Effector memory CD4-positive, alpha-beta T cell (primary cell): ENCODE data around the gene TNFSF15.

Experiments used
- DNase-seq, 3 donors: peaks; one replicate each; pipeline ENCODE4 v3.0.0-alpha.2; 2020
- H3K27ac ChIP-seq: 2 replicates; pipeline ENCODE4 v1.7.0; 2013; ENCODE audit warnings: mild to moderate bottlenecking, low read length, moderate library complexity; ENCODE audit not compliant: insufficient read depth, poor library complexity, severe bottlenecking
- H3K27me3 ChIP-seq: replicated peaks from 2 replicates; pipeline ENCODE4 v1.7.0; 2013; ENCODE audit warnings: mild to moderate bottlenecking, low read length; ENCODE audit not compliant: insufficient read depth, control insufficient read depth, poor library complexity, severe bottlenecking
- H3K36me3 ChIP-seq: 2 replicates; pipeline ENCODE4 v1.7.0; 2013; ENCODE audit warnings: mild to moderate bottlenecking, low read length, moderate library complexity; ENCODE audit not compliant: control insufficient read depth, insufficient read depth
- H3K4me1 ChIP-seq: 2 replicates; pipeline ENCODE4 v1.7.0; 2013; ENCODE audit warnings: low read length, mild to moderate bottlenecking; ENCODE audit not compliant: control insufficient read depth, insufficient read depth, poor library complexity, severe bottlenecking
- H3K4me3 ChIP-seq: 2 replicates; pipeline ENCODE4 v1.7.0; 2013; ENCODE audit warnings: low read length, low read depth, mild to moderate bottlenecking; ENCODE audit not compliant: insufficient read depth, poor library complexity, severe bottlenecking
- H3K9me3 ChIP-seq: 2 replicates; pipeline ENCODE4 v1.7.0; 2013; ENCODE audit warnings: mild to moderate bottlenecking, low read length, moderate library complexity; ENCODE audit not compliant: control insufficient read depth

Gene TNFSF15

DNA sequence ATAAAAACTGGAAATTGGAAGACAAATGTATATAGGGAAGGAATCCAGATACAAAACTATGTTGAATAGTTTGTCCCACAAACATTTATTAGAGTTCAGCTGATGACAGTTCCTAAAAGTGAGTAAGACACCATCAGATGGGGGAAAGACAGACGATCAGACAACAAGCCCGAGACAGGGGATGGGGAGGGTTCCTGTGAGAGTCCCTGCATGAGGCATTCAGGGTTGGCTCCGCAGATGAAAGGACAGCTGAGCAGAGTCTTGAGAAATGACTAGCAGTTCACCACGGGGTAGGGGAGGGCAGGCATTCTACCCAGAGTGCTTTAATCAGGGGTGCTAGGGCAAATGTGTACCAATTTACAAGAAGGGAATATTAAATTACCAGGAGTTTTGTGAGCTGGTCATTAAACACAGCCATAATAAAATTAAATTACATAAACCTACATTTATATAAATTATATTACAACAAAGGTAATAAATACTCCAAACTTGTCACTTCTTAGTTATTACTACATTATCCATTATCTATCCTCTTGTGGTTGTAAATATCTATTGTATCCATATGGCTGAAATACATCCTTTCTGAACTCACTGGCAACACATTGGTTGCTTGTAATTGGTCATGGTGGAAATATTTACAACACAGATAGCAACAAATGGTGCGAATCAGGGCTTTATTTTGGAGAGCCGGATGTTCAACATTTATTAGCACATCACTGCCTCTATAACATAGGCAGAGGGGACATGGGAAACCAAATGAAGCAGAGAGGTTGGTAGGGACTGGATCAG, 27.8 kb downstream of the TNFSF15 start:
- H3K9me3 ChIP-seq = no peaks in the 10 kb centered on the region
- H3K4me1 ChIP-seq = no peaks in the 10 kb centered on the region
- H3K27ac ChIP-seq = no peak overlapping the region
- no peaks in the 10 kb centered on the region for H3K27me3 ChIP-seq
- no peaks in the 10 kb centered on the region for H3K36me3 ChIP-seq
- H3K4me3 ChIP-seq = no peak overlapping the region
- DNase-seq = peak in 1 of 3 donors; percentile 4

DNA sequence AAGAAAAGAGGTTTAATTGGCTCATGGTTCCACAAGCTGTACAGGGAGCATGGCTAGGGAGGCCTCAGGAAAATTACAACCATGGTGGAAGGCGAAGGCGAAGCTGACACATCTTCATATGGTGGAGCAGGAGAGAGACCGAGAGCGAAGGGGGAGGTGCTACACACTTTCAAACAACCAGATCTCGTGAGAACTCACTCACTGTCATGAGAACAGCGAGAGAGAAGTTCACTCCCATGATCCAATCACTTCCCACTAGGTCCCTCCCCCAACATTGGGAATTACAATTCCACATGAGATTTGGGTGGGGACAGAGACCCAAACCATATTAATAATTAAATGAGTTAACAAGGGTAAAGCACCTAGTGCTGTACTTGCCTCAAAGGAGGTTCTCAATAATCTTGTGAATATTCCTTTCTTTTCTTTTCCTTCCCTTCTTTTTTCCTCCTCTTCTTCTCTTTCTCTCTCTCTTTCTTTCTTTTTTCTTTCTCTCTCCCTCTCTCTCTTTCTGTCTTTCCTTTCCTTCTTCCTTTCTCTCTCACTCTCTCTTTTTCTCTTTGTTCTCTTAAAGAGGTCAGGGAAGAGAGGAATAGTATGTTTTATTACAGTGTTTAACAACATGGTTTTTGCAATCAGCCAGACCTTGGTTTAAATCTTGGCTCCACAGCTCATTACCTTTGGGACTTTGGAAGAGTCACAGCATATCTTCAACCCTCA, 29.0 kb downstream of the TNFSF15 start:
- Histone ChIP-seq H3K27ac (no peak overlapping the region), H3K4me1 (no peaks in the 10 kb centered on the region), H3K4me3 (no peak overlapping the region), H3K36me3 (no peaks in the 10 kb centered on the region), H3K9me3 (no peaks in the 10 kb centered on the region), H3K27me3 (no peaks in the 10 kb centered on the region)
- no peak for DNase-seq

DNA sequence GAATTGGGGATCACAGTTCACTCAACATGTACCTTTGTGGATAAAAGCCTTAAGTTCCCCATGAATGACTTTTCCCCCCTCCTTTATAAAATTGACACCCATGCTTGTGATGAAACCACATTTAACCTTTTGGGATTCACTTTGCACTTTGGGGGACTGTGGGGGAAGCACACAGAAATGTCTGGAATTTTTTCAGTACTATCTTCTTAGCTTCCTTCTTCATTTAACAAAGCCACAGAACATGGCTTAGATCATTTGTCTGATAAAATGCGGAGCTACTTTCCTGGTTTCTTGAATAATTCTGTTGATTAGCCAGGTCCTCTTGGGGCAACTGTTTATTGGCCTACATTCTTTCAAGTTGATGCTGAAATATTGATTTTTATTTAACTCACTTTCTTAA, 29.9 kb downstream of the TNFSF15 start:
- H3K27ac ChIP-seq = no peak overlapping the region
- DNase-seq = no peak
- H3K4me1 ChIP-seq = no peaks in the 10 kb centered on the region
- H3K4me3 ChIP-seq = no peak overlapping the region
- H3K27me3 ChIP-seq = no peaks in the 10 kb centered on the region
- H3K36me3 ChIP-seq = no peaks in the 10 kb centered on the region
- no peaks in the 10 kb centered on the region for H3K9me3 ChIP-seq

DNA sequence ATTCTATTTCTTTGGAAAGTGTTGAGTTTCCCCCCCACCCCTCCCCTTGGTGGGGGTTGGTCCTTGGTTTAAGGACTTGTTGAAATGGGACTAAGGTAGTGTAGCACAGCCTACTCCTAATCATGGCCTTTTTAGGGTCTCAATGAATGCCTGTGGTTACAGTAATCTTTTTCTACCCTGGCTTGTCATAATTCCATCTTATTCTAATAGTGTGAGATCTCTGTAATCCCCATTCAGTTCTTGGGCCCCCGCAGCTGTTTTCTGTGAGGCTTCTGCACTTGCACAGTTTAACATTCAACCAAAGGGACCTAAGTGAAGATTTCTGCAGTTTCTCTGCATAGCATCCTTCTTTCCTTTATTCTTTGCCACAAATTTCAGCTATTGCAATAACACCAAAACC, 30.7 kb downstream of the TNFSF15 start:
- no peaks in the 10 kb centered on the region for H3K27me3 ChIP-seq
- H3K4me3 ChIP-seq = no peak overlapping the region
- H3K27ac ChIP-seq = no peak overlapping the region
- H3K9me3 ChIP-seq = no peaks in the 10 kb centered on the region
- DNase-seq = no peak
- H3K36me3 ChIP-seq = no peaks in the 10 kb centered on the region
- no peaks in the 10 kb centered on the region for H3K4me1 ChIP-seq

DNA sequence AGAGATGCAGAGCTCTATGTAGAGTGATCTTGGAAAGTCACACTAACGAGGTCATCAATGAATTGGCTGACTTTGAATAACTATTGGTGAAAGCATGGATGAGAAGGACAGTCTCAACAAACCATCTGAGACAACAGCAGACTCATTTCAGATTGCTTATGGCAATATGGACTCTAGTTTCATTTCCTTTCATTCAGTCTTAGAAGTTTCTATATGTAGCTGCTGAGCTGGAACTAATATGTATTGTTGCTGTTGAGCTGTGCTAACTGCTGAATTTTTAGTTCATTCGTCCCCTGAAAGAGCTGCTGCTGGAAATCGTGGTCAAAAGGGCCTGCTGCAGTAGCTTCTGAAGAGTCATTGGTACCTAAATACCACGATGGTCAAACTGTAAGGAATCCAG, 31.3 kb downstream of the TNFSF15 start:
- no peak overlapping the region for H3K27ac ChIP-seq
- H3K4me3 ChIP-seq = no peak overlapping the region
- no peak for DNase-seq
- no peaks in the 10 kb centered on the region for H3K36me3 ChIP-seq
- no peaks in the 10 kb centered on the region for H3K9me3 ChIP-seq
- H3K27me3 ChIP-seq = no peaks in the 10 kb centered on the region
- H3K4me1 ChIP-seq = no peaks in the 10 kb centered on the region

DNA sequence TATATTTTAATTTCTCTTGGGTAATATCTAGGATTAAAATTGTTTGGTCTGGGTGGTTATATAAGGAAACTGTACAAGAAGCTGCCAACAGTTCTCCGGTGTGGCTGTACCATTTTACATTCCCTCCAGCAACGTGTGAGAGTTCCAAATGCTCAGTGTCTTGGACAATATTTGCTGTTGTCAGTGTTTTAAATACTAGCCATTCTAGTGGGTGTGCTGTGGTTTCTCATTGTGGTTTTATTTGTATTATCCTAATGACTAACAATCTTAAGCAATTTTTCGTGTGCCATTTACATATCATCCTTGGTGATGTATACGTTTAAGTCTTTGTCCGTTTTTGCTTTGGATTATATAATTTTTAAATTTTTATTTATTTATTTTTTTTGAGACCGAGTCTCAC, 34.0 kb downstream of the TNFSF15 start:
- no peaks in the 10 kb centered on the region for H3K36me3 ChIP-seq
- no peaks in the 10 kb centered on the region for H3K27me3 ChIP-seq
- no peak overlapping the region for H3K27ac ChIP-seq
- no peaks in the 10 kb centered on the region for H3K4me1 ChIP-seq
- H3K4me3 ChIP-seq = no peak overlapping the region
- H3K9me3 ChIP-seq = no peaks in the 10 kb centered on the region
- DNase-seq = no peak

DNA sequence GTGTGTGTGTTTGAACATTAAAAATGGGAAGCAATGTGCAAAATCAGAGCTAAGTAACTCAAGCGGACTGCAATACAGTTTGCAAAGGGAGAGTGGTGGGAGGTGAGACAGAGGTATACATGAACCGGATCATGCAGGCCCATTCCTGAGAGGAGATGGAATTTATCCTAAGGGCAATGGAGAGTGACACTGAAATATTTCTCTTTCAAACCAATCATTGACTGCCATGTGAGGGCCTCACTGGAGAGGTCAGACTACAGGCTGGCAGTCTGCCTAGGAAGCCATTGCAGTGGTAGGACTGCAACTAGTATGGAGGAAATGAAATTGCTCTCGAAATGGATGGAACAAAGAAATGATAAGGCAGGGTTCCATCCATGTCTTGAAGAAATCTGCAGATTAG, 34.8 kb downstream of the TNFSF15 start:
- Histone ChIP-seq H3K36me3 (no peaks in the 10 kb centered on the region), H3K27ac (no peak overlapping the region), H3K27me3 (no peaks in the 10 kb centered on the region), H3K4me1 (no peaks in the 10 kb centered on the region), H3K9me3 (no peaks in the 10 kb centered on the region), H3K4me3 (no peak overlapping the region)
- DNase-seq = no peak

DNA sequence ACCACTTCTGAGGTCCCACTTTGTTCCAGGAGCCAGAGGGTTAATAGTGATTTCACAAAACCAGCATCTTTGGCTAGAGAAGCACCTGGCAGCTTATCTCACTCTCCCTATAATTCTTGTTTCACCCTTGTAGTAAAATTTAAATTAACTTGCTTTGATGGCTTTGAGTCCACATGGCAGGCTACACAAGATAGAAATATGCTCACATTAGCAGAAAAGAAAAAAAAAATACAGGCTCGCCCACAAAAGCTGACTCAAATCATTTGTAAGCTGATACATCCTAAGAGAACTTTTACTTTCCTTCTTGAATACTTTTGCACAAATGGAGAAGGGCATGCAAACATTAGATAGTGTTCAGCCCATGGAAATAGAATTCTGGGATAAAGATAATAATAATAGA, 36.2 kb downstream of the TNFSF15 start:
- H3K27me3 ChIP-seq = no peaks in the 10 kb centered on the region
- H3K9me3 ChIP-seq = no peaks in the 10 kb centered on the region
- no peak overlapping the region for H3K4me3 ChIP-seq
- no peak overlapping the region for H3K27ac ChIP-seq
- no peaks in the 10 kb centered on the region for H3K4me1 ChIP-seq
- DNase-seq = no peak
- H3K36me3 ChIP-seq = no peaks in the 10 kb centered on the region

DNA sequence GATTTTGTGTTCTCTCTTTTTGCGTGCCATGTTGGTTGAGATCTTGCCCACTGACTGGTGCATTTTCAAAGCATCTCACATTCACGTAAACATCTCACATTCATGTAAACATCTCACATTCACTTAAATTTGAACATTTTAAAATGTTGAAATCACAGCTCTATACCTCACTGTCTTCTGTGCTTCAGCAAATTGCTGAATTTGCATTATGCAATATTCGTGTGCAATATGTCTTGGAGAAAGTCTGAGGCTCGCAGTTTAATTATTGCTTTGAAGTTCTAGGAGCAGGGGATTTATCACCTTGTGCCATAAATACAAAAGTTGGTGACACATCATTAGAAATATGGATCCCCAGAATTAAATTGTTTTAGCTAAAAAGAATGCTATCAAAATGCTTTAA, 42.6 kb downstream of the TNFSF15 start:
- H3K9me3 ChIP-seq = no peaks in the 10 kb centered on the region
- no peaks in the 10 kb centered on the region for H3K36me3 ChIP-seq
- DNase-seq = no peak
- H3K27me3 ChIP-seq = no peaks in the 10 kb centered on the region
- H3K27ac ChIP-seq = no peak overlapping the region
- no peaks in the 10 kb centered on the region for H3K4me1 ChIP-seq
- no peak overlapping the region for H3K4me3 ChIP-seq

DNA sequence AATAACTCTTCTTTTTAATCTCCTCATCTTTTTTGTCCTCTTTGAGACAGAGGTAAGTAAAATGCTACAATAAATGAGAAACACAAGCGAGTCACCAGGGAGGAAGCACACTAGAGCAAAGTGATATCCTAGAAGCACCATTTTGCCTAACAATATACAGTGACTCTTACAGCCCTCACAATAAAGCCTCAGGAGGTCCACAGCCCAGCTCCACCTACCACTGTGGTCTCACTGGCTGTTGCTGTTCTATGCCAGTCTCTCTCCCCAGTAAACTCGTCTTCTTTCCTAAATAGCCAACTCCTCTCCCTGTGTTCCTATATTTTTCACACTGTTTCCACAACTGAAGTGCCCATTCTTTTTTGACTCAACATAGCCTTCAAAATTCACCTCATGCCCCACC, 44.3 kb downstream of the TNFSF15 start:
- H3K9me3 ChIP-seq = no peaks in the 10 kb centered on the region
- H3K4me3 ChIP-seq = no peak overlapping the region
- H3K4me1 ChIP-seq = no peaks in the 10 kb centered on the region
- no peak for DNase-seq
- H3K27me3 ChIP-seq = no peaks in the 10 kb centered on the region
- no peak overlapping the region for H3K27ac ChIP-seq
- no peaks in the 10 kb centered on the region for H3K36me3 ChIP-seq
